22Rv1 (cell line): ENCODE results near the gene SPC24.

Source experiments
- CTCF ChIP-seq: fragments of 450-650 bp; IDR thresholded peaks from 2 replicates; pipeline ENCODE4 v1.5.1; 2017; ENCODE audit warnings: mild to moderate bottlenecking
- ZFX ChIP-seq: fragments of 450-650 bp; IDR thresholded peaks from 2 replicates; pipeline ENCODE4 v1.6.1; 2017; ENCODE audit warnings: antibody characterized with exemption, borderline replicate concordance

GRCh38 chr19:11115895-11116446 lies 39.6 kb downstream of the SPC24 start:
- TF ChIP-seq CTCF (no peak), ZFX (no peak)
